Nucleus accumbens (tissue), 56 donors: ENCODE measurements around the gene NNAT.
"Not testable (repeated sequence)": the region's sequence is repeated elsewhere in the genome, so short reads cannot be mapped to it uniquely, and the experiment has no call there.

Experiments used
- DNase-seq, 56 donors: peaks; one replicate each; lab custom pipeline; 2025; lab: John Stamatoyannopoulos, UW

NNAT gene

DNA sequence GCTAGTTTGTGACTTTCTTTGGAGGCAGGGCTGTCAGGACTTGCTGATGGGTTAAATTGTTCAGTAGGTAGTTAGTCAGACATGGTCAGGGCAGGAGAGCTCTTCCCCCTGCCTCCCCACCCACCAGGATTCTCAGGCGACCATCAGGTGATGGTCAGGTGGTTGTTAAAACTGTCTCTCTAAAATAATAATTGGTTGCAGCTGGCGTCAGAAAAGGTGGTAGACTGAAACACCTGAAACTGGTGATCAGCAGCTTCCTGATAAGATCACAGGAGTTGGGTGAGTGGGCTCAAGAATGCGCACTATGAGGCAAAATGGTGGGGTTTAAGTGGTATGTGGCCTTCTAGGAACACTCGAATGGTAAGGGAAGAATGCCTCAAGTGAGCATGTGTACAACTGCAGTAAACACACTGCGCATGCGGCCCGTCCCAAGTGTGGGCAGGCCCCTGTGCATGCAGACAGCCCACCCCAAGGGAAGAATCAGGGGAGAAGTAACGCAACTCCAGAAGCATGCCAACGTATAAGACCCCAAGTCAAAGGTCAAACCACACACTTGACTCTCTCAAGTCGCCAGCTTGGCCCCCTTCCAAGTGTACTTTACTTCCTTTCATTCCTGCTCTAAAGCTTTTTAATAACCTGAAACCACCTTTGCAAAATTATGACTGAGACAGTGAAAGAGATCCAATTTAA, 14.5 kb downstream of the NNAT start:
- DNase-seq: no peak

DNA sequence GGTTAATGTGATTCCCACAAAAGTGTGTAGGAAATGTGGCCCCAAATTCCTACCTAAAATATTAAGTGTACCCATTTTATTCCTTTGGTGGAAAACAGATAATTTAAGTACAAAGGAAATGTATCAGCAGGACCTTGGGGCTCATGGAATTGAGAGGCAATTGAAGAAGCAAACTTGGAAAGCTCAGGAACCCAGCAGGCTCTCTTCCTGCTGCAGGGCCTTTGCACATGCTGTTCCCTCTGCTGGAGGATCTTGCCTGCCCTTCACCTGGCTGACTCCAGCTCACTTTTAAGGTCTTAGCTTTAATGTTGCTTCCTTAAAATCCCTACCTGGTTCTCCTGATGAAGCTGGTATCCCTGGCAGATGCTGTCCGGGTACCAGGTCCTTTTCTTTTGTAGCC, 16.5 kb downstream of the NNAT start:
- DNase-seq: no peak

DNA sequence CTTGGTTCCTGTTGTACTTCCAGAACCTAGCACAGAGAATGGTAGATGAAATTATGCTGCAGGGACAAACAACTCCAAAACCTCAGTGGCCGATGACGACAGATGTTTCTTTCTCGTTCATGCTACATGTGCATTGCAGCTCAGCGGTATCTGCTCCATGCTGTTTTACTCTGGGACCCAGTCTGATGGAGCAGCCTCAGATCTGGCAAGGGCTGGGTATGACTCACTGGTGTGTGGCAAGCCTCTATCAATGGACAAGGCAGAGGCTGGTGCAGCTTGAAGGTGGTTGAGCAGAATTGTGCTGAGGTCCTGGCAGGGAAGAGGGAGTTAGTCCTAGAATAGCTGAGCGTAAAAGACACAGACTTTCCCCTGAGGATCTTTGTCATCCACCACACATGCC, 17.0 kb downstream of the NNAT start:
- DNase-seq: no peak

DNA sequence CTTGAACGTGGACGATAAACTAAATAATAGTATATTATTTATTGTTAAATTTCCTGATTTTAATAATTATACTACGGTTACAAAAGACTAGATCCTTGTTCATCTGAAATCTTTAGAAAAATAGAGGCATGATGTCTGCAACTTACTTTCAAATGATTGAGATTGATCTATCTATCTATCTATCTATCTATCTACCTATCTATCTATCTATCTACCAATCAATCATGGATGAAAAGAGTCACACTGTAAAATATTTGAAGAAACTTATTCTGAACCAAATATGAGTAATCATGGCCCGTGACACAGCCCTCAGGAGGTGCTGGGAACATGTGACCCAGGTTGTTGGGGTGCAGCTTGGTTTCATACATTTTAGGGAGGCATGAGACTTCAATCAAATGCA, 18.4 kb downstream of the NNAT start:
- no peak for DNase-seq

DNA sequence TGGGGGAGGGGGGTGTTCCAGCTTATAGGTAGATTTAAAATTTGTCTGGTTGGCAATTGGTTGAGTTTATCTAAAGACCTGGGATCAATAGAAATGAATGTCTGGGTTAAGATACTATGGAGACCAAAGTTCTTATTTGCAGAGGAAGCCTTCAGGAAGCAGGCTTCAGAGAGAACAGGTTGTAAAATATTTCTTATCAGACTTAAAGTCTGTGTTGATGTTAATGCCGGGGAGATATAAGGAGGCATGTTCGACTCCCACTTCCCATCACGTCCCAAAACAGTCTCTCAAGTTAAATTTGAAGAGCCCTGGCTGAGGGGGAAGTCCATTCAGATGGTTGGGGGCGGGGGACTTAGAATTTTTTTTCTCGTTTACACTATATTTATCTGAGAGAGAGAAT, 19.0 kb downstream of the NNAT start:
- DNase-seq: no peak

GRCh38 chr20:37540838-37541237, 19.8 kb downstream of the NNAT start:
- not testable (repeated sequence) for DNase-seq

GRCh38 chr20:37541326-37541725, 20.3 kb downstream of the NNAT start:
- DNase-seq: no peak

DNA sequence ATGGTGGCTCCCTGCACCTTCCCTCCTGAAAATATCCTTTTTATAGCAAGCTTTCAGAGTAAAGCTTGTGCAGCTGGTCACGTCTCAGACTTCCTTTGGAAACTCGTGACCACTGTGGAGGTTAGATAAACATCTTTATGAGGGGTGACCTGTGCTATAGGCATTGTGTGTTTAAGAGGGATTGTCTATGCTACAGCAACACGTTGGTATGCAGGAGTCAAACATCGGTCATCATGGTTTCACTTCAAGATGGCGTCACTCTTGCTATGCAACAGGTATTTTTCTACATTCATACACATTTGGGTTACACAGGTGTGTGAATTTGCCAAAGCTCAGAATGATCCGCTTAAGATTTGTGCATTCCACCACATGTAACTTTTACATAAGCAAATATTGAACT, 21.2 kb downstream of the NNAT start:
- DNase-seq: no peak

DNA sequence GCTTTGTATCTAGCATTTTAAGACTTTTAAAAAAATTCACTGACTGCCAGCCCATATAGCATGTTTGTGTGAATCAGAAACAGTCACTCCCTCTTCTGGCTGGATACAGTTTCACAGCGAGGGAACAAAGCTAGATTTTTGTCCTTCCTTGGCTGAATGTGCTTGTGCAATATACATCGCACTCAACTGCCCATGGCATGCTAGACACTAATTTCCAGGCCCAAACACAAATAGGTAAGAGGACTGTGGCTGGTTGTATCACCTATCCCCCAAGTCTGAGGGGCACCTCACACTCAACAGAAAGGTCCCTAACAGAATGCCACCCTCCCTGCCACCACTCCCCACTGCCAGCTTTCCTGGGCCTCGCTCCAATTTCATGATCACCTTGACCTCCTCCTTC, 22.8 kb downstream of the NNAT start:
- no peak for DNase-seq

- DNase-seq: no peak
These were observed 23.3 kb downstream of the NNAT start for GRCh38 chr20:37544386-37544785.

GRCh38 chr20:37545516-37545915, 24.5 kb downstream of the NNAT start:
- no peak for DNase-seq

GRCh38 chr20:37547912-37548311, 26.9 kb downstream of the NNAT start:
- no peak for DNase-seq

GRCh38 chr20:37550101-37550920, 29.3 kb downstream of the NNAT start:
- not testable (repeated sequence) for DNase-seq

- DNase-seq: not testable (repeated sequence)
These were observed 30.6 kb downstream of the NNAT start for GRCh38 chr20:37551660-37552059.

DNA sequence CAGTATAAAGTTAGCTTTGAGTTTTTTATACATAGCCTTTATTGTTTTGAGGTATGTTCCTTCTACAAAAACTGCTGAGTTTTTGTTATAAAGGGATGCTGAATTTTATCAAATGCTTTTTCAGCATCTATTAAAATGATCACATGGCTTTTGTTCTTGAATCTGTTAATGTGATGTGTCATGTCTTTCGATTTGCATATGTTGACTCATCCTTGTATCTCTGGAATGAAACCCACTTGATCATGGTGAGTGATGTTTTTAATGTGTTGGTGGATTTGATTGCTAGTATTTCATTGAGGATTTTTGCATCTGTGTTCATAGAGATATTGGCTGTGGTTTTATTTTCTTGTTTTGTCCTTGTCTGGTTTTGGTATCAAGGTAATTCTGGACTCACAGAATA, 31.4 kb downstream of the NNAT start:
- DNase-seq: no peak

- DNase-seq: not testable (repeated sequence)
These were observed 33.8 kb downstream of the NNAT start for GRCh38 chr20:37554721-37555298.

GRCh38 chr20:37556538-37556937, 35.5 kb downstream of the NNAT start:
- no peak for DNase-seq

DNA sequence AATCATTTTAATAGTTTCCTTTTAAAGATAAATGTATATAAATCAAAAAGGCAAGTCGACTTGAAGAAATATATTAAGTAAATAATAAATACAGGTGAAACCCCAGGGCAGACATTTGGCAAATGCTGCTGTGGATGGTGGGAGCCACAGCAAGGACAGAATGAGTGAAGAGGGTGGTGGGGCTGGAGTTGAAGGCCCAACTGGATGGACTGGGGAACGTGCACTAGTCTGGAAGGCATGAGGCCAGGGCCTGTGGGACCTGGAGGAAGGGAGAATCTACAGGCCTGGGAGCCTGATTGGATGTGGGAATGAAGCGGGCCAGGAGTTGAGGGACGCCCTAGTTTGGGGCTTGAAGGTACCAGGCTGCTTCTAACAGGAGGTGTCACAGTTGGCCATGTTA, 37.3 kb downstream of the NNAT start:
- no peak for DNase-seq

DNA sequence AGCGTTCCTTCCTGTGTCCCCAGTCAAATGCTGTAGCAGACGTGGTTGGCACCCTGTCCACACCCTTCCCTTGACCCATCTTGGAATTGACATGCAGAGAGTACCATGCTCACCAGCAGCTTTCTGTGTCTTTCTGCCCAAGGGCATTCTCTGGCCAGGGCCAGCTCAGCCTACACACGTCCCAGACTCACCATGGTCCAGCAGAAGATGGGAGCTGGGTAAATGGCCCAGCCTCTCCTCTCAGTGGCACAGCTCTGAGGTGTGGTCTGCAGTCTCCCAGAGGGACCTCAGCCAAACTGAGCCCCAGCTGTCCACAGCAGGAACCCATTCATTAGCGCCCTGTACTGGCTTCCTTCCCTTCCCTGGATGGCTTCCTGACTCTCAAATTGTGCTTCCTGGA, 37.7 kb downstream of the NNAT start:
- DNase-seq: no peak

- no peak for DNase-seq
These were observed 38.4 kb downstream of the NNAT start for GRCh38 chr20:37559312-37560027.

DNA sequence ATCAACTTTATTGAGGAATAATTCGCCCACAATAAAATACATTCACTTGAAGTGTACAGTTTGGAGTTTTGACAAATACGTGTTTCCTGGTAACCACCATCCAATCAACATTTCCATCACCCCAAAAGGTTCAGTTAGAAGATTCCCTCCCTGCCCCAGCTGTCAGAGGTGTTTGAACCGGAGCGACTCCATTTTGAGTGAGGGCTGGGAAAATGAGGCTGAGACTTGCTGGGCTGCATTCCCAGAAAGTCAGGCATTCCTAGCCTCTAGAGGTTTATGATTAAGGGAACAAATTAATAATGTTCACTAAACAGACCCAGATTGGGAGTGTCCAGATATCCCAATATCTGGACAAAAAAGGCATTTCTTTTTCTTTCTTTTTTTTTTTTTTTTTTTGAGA, 39.6 kb downstream of the NNAT start:
- DNase-seq: no peak
